ENCODE data around the gene KLHL24.

KLHL24 gene

DNA sequence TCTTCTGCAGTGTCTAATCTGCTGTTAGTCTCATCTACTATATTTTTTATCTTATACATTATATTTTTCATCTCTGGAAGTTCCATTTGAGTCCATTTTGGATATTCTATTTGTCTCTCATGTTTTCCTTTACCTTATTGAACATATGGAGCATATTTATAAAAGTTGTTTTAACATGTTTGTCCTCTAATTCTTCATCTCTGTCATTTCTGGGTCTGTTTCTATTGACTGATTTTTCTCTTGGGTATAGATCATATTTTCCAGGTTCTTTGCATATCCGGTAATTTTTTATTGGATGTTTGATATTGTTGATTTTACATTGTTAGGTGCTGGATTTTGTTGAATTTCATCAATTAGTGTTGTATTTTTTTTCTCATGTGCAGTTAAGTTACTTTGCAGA lies 37.5 kb upstream of the KLHL24 start:
- no peak for TF ChIP-seq CTCF (IDR thresholded peaks at IDR 0.05)

DNA sequence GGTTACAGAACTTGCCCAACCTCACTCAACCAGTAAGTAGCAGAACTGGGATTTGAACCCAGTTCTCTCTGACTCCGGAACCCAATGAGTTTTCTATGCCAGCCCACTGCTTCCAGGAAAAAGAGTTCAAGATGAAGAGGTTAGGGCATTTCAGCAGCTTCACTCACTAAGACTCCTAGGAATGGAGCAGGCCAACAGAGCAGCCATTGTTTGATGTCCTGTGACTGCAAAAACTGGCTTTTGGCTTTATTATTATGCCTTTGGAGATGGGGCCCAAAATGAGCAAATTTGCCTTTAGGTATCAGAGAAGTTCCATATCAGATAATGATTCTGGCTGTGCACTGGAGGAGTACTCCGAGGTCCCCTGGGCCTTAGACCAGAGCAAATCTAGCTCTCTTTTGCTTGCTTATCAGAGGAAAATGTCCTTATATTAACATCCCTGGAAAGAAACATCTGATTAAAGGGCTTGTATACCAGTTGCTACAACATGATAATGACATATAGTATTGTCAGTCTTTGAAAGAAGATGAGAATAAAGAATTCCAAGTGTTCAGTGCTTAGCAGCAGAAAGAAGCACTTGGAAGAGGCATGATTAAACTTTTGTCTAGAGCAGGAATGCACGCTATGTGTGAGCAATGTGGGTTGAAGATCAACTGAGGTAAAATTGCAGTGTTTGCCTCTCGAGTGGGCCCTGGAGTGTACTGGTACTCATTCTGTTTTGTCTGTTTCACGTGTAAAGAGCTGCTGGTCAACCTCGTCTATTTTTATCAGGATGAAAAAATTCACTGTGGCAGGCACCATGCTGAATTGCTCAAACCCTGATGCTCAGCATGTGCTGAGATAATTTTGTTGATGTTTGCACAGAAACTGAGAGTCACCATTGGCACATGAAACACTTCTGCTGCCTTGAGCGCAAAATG lies 21.8 kb upstream of the KLHL24 start:
- no peak for TF ChIP-seq CTCF (IDR thresholded peaks at IDR 0.05)

DNA sequence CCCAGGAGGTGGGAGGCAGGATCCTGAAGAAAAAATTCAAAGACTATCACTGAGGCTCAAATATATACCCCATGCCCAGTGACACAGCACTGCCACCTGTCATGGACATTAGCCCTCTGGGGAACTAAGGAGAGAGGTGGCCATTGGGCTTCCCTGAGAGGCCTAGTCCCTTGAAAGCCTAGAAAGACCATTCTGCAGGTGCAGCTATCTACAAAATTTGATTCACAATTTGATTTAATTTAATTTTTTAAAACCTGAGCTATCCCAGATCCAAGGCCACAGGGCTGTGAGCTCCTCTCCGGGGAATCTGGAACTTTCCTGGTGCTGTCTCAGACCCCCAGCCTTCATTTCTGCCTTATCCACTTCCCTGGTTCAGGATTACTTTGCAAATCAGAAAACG lies 16.9 kb upstream of the KLHL24 start:
- no peak for TF ChIP-seq CTCF (IDR thresholded peaks at IDR 0.05)

DNA sequence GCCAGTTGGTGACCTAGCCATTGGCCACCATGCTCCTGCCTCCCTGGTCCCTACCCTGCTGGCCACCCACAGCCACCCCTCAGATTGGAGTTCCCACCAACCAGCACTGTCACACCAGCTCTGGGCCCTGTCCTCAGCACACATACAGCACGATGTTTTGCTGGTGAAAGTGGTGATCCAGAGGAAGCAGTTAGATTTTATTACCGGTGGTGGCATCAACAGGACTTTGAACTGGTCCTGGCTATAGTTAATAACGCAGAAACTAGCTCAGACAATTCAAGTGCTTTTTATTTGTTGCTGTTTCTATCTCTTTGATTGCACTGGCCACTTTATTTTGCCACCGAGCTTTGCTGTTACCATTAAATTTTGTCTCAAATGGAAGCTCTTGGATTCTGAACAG lies 16.4 kb upstream of the KLHL24 start:
- TF ChIP-seq CTCF (IDR thresholded peaks at IDR 0.05): no peak

DNA sequence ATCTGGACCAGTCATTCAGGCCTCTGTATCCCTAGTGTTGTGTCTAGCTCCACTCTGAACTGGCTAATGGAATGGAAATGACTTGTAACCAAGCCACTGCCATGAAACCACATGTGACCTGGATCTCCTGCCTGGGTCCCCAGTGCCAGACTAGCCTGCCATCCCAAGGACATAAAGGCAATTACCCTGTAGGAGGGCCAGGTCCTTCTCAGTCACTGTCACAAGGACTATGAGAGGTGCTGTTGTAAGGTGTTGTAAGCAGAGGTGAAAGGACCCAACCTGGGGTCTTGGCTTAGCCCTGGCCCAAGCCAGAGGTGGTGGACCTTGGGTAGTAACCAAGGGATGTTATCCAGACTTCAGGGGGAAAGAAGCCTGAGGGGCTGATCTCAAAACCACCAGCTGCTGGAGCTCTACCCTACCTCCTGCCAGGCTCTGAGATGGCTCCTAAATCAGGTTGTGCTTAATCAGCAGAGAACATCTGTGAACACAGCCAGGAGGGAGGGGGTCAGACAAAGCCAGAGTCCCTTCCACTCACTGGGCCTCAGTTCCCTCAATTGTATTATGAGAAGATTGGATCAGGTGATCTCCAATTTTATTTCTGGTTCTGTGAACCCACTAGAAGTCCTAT lies 15.7 kb upstream of the KLHL24 start:
- no peak for TF ChIP-seq CTCF (IDR thresholded peaks at IDR 0.05)

GRCh38 chr3:183620252-183620628 lies 15.2 kb upstream of the KLHL24 start:
- no peak for TF ChIP-seq CTCF (IDR thresholded peaks at IDR 0.05)

DNA sequence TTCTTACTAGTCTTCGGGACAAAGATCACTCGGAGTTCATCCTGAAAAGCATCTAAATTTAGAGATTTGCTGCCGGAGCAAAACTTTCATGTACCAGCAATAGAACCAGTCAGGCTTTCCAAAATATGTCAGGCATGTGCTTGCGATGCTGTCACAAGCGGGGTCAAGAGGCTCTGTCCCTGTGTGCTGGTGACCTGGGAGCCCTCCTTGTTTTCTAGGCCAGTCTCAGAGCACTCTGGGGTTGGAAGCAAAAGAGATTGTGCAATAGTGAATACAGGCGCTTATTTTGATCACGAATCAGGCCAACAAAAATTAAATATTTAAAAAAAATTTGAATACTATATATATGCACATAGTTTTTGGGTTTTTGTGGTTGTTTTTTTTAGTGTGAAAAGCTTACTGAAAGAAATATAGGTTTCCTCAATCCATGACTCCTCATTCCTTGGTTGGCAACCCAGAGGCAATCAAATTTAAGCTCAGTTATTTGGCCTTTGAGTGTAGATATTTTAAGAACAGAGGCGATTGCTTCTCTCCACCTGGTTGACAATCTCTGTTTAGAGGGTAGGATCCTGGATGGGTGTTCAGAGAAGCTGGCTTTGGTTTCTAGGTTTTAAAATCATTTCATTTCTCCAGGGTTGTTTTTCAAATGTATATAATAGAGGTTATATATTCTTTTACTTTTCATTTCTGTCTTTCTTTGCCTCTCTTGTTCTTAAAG lies 8.4 kb upstream of the KLHL24 start:
- TF ChIP-seq CTCF (IDR thresholded peaks at IDR 0.05): no peak

All from LNCAP (cell line).